Ovary (tissue), 3 donors: ENCODE results near the gene JUNB.

Source experiments
- CTCF ChIP-seq, 3 donors: fragments of 450-650 bp in 2 of 3; fragments of 200-600 bp in 1 of 3; IDR thresholded peaks; one replicate each; pipeline versions ENCODE4 v1.5.1 to v1.8.0; 2016 to 2022; ENCODE audit warnings: antibody characterized with exemption in 3 of 3, mild to moderate bottlenecking in 1 of 3
- EP300 ChIP-seq: sonication (generic); formaldehyde crosslinking; IDR thresholded peaks from one replicate; pipeline ENCODE4 v1.6.1; 2017; ENCODE audit warnings: antibody characterized with exemption
- POLR2A ChIP-seq: fragments of 450-650 bp; IDR thresholded peaks from one replicate; pipeline ENCODE4 v1.6.1; 2017; ENCODE audit warnings: antibody characterized with exemption, mild to moderate bottlenecking, moderate library complexity
- donor health status: DM: no; HTN: no; CAD: no.

GRCh38 chr19:12833738-12834565 lies 42.7 kb downstream of the JUNB start:
- no peak for TF ChIP-seq CTCF (IDR thresholded peaks at IDR 0.05)
- TF ChIP-seq POLR2A = no peak
- TF ChIP-seq EP300 = no peak
